ENCODE results near the gene GPR25.

The GPR25 gene

GRCh38 chr1:200872446-200873115 lies at the start of gene GPR25:
Gene GPR25 (plus strand): TSS chr1:200872981. CDS start chr1:200873038, 57 bp downstream.
- DNase-seq: no peak

GRCh38 chr1:200831091-200831490 lies 41.7 kb upstream of the GPR25 start:
- DNase-seq: no peak

- DNase-seq: no peak
Observed at GRCh38 chr1:200834383-200834782, 38.4 kb upstream of the GPR25 start.

- DNase-seq: no peak
Observed at GRCh38 chr1:200836213-200836612, 36.6 kb upstream of the GPR25 start.

- no peak for DNase-seq
Observed at GRCh38 chr1:200837931-200838571, 34.7 kb upstream of the GPR25 start.

GRCh38 chr1:200838676-200839445 lies 33.9 kb upstream of the GPR25 start:
- DNase-seq: no peak

- DNase-seq: no peak
Observed at GRCh38 chr1:200845360-200845759, 27.4 kb upstream of the GPR25 start.

GRCh38 chr1:200846398-200846797 lies 26.4 kb upstream of the GPR25 start:
- no peak for DNase-seq

GRCh38 chr1:200849430-200849829 lies 23.4 kb upstream of the GPR25 start:
- DNase-seq: no peak

GRCh38 chr1:200850554-200850953 lies 22.2 kb upstream of the GPR25 start:
- no peak for DNase-seq

- no peak for DNase-seq
Observed at GRCh38 chr1:200856716-200857357, 15.9 kb upstream of the GPR25 start.

GRCh38 chr1:200857804-200858203 lies 15.0 kb upstream of the GPR25 start:
- no peak for DNase-seq

- no peak for DNase-seq
Observed at GRCh38 chr1:200861937-200862647, 10.7 kb upstream of the GPR25 start.

GRCh38 chr1:200862713-200863415 lies 9.9 kb upstream of the GPR25 start:
- DNase-seq: no peak

- DNase-seq: no peak
Observed at GRCh38 chr1:200866116-200866515, 6.7 kb upstream of the GPR25 start.

GRCh38 chr1:200866521-200866920 lies 6.3 kb upstream of the GPR25 start:
- DNase-seq: no peak

- DNase-seq: no peak
Observed at GRCh38 chr1:200867018-200867811, 5.6 kb upstream of the GPR25 start.

GRCh38 chr1:200869376-200869752 lies 3.4 kb upstream of the GPR25 start:
- no peak for DNase-seq

GRCh38 chr1:200869753-200870391 lies 2.9 kb upstream of the GPR25 start:
- no peak for DNase-seq

- no peak for DNase-seq
Observed at GRCh38 chr1:200873116-200873670, 412 bp downstream of the GPR25 start.

All from activated CD4-positive, CD25-positive, alpha-beta regulatory T cell treated with anti-CD3 and anti-CD28 coated beads, Interleukin-2, amount 50 U/mL, for 72 hours (primary cell).